Measurements from ENCODE around the gene TPM4.

DNA sequence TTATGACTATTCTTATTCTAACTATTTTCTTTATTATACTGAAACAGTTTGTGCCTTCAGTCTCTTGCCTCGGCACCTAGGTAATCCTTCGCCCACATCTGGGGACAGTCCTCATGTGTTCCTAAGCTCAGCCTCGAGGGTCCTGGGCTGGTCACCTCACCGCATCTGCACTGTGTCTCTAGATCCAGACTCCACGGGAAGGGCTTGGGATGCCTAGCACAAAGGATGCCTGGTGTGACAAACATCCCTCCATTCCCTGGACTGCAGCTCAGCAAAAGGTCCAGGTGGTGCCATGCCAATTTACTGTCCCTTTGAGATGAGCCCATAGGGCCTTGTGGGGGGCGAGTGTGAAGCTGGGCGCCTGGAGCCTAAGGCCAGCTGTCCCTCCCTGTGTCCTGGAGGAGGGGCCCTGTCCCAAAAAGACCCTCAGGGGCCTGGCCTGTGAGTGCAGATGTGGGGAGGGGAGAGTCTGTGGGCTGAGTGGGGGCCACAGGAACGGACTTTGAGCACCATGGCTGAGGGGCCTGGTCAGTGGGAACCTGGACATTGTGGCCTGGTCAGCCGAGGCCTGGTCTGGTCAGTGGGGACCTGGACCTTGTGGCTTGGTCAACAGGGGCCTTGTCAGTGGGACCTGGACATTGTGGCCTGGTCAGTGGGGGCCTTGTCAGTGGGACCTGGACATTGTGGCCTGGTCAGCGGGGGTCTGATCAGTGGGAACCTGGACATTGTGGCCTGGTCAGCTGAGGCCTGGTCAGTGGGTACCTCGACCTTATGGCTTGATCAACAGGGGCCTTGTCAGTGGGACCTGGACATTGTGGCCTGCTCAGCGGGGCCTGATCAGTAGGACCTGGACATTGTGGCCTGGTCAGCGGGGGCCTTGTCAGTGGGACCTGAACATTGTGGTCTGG, 45.1 kb upstream of the TPM4 start:
- TF ChIP-seq, protein P1, sequence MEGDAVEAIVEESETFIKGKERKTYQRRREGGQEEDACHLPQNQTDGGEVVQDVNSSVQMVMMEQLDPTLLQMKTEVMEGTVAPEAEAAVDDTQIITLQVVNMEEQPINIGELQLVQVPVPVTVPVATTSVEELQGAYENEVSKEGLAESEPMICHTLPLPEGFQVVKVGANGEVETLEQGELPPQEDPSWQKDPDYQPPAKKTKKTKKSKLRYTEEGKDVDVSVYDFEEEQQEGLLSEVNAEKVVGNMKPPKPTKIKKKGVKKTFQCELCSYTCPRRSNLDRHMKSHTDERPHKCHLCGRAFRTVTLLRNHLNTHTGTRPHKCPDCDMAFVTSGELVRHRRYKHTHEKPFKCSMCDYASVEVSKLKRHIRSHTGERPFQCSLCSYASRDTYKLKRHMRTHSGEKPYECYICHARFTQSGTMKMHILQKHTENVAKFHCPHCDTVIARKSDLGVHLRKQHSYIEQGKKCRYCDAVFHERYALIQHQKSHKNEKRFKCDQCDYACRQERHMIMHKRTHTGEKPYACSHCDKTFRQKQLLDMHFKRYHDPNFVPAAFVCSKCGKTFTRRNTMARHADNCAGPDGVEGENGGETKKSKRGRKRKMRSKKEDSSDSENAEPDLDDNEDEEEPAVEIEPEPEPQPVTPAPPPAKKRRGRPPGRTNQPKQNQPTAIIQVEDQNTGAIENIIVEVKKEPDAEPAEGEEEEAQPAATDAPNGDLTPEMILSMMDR (IDR thresholded peaks at IDR 0.05): no peak
- no peak for TF ChIP-seq POLR2A (IDR thresholded peaks at IDR 0.05)

Measured in body of pancreas (tissue), 4 donors.